Fibroblast of skin of left quadriceps (primary cell): Measurements from ENCODE around the gene COQ4.
A peak's percentile ranks its signal among the peaks of the same experiment; 100 is the strongest.
"Not testable (repeated sequence)": the region's sequence is repeated elsewhere in the genome, so short reads cannot be mapped to it uniquely, and the experiment has no call there.

Experiments
- DNase-seq, 2 experiments: peaks; one replicate each; pipeline ENCODE4 v3.0.0-alpha.2; 2013; ENCODE audit warnings: low read depth in 2 of 2

COQ4 gene

GRCh38 chr9:128298535-128299482, 23.8 kb upstream of the COQ4 start:
- no peak for DNase-seq

DNA sequence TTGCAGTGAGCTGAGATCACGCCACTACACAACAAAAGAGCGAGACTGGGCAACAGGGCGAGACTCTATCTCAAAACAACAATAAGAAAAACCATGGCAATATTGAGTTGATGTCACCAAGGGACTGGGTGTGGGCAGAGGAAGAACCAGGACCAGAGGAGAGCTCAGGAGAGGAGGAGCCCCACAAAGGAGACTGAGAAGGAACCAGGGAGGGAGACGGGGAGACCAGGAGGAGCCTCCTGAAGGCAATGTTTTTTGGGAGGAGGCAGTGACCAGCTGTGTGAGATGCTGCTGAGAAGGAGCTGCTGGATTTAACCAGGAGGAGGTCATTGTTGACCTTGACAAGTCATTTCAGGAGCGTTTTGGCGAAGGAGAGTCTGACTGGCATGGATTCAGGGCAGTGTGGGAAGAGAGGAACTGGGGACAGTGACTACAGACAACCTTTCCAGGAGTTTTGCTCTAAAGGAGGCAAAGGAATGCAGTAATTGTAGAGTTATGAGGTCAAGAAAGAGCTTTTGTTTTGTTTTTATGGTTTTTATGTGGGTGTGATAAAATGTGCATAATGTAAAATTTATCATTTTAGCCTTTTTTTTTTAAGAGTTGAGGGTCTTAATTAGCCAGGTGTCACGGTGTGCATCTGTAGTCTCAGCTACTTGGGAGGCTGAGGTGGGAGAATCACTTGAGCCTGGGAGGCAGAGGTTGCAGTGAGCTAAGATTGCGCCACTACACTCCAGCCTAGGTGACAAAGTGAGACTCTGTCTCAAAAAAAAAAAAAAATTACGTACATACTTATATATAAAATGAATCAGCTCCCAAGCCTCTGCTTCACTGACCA, 18.3 kb upstream of the COQ4 start:
- DNase-seq = no peak

DNA sequence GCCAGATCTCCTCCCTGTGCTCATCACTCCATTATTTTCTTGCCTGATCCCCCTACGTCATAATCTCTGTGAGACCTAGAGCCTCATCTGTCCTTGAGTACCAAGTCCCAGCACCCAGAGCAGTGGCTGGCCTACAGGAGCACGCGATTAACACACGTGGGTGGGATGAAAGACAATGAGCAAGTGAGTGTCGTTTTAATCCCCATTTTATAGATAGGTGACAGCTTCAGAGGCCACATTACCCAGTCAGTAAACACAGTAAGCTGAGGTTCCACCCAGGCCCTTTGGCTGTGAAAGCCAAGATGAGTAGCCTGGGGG, 17.7 kb upstream of the COQ4 start:
- no peak for DNase-seq

GRCh38 chr9:128309551-128309950, 13.1 kb upstream of the COQ4 start:
- DNase-seq = no peak

DNA sequence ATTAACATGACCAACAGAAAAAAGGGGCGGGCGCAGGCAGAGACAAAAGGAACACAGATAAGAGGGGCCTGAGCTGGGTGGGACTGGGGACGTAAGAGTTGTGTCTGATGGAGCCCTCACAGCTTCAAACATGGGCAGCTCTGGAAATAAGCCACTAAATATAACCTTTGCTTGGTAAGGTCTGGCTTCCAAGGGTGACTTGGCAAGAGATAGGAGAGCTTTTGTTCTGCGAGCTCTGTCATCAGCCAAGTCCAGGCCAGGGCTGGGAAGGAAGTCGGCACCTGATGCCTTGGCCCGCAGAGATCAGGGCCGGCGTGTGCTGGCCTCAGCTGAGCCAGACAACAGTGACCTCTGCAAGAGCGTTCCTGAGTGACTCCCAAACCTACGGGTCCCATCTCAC, 12.2 kb upstream of the COQ4 start:
- no peak for DNase-seq

- DNase-seq = no peak
Measured at GRCh38 chr9:128314697-128315096, 7.9 kb upstream of the COQ4 start.

GRCh38 chr9:128316421-128316820, 6.2 kb upstream of the COQ4 start:
- DNase-seq = no peak

DNA sequence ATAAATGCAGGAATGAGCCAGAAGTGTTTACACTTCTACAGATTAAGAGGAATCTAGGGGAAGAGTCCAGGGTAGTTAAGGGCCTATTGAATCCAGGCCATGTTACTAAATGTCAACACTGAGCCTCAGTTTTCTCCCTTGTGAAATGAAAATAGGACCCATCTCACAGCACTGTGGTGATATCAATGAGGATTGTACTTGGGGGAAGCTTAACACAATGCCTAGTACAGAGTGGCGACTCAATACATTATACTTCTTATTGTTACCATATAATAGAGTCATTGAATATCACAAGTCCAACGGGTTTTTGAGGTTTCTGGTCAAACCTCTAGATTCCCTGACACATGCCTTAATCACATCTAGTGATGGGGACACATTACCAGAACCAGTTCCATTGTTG, 5.0 kb upstream of the COQ4 start:
- DNase-seq = no peak

DNA sequence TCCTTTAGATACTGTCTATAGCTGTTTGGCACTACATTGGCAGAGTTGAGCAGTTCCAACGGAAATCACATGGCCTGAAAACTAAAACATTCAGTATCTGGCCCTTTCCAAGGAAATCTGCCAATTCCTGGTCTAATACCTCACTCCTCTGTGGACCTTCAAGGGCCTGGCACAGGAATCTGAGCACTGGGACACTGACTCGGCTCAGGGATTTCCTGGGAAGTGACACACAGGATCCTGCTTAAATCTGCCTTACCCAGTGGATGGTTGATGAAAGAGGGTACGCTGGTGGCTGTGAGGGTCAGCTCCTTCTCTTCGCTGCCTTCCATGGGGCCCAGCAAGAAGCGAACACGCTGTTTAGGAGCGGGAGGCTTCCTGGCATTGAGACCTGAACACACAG, 1.3 kb upstream of the COQ4 start:
- DNase-seq = no peak

DNA sequence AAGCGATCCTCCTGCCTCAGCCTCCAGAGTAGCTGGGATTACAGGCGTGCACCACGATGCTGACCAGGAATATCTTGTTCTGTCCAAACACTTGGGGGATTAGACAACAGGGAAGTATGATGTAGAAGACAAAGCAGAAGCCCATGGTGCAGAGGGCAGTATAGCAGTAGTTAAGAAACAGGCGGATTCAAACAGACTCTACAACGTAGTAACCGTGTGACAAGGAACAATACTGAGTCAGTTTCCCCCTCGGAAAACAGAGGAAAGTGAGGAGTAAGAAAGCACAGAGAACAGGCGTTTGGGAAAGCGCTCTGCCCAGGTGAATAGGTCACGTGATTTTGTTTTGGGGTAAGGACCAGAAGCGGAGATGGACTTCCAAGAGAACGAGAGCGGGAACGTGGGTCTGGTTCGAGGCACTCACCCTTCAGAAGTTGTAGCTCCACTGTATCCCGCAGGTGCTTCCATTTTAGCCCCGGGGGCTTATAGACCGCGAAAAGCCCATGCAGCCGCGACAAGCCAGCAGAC, 698 bp upstream of the COQ4 start:
- no peak for DNase-seq

DNA sequence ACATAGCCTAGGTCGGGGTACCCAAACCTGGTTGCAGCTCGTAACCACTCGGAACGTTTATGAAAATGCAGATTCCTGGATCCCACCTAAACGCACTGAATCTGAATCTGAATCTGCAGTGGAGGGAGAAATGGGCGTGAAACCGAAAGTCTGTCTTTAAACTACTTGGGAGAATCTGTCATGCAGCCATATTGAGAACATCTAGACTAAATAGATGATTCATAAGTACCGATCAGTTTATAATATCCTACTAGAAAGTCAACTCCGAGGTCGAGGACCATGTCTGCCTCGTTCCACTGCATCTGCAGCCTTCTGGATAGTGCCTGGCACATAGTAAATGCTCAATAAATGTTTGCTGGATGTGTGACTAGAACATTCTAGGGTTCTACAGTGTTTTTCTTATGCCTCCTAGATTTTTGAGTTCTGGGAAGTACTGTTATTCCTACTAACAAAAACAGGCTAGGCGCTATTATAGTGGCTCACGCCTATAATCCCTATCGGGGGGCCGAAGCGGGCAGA, 632 bp downstream of the COQ4 start:
- no peak for DNase-seq

DNA sequence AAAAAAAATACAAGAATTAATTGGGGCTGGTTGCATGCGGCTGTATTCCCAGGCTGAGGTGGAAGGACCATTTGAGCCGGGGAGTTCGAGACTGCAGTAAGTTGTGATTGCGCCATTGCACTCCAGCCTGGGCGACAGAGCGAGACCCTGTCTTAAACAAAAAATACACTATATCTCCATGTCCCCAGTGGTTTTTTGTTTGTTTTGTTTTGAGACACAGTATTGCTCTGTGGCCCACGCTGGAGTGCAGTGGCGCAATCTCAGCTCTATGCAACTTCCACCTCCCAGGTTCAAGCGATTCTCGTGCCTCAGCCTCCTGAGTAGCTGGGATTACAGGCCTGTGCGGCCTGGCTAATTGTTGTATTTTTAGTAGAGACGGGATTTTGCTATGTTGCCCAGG, 1.2 kb downstream of the COQ4 start:
- DNase-seq = no peak

DNA sequence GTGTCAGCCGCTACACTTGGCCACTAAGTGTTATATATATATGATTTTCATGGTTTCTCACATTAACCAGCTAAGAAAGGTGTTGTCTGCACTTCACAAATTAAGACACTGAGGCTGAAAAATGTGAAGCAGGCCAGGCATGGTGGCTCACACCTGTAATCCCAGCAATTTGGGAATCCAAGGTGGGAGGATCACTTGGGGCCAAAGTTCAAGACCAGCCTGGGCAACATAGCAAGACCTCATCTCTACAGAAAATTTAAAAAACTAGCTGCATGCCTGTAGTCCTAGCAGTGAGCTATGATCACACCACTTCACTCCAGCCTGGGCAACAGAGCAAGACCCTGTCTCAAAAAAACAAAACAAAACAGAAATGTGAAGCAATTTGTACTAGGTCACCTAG, 1.8 kb downstream of the COQ4 start:
- no peak for DNase-seq

- no peak for DNase-seq
Measured at GRCh38 chr9:128325629-128326028, 3.0 kb downstream of the COQ4 start.

DNA sequence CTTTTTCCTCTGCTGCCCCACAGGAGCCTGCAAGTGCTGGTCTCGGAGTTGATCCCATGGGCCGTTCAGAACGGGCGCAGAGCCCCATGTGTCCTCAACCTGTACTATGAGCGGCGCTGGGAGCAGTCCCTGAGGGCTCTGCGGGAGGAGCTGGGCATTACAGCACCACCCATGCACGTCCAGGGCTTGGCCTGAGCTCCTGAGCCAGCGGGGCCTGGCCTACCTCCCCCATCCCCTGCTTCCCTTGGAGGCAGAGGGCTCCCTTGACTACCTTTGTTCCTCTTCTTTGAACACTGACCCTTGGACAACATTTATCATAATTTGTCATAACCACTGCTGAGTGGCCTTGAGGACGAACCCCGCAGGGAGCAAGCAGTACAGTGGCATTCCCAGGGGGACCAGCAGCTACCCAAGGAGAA, 10.8 kb downstream of the COQ4 start:
- DNase-seq = no peak

DNA sequence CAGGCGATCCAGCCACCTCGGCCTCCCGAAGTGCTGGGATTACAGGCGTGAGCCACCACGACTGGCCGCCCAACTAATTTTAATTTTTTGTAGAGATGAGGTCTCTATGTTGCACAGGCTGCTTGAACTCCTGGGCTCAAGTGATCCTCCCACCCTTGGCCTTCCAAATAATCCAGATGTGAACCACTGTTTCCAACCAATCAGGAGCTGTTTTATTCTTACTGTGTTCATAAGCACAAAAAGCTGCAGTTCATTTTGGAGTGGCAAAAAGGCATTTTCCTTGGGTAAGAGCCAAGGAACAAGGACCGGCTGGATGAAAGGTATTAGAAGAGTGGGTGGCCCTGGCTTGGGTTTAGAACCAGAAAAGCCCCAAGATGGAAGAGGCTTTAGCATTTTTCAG, 12.5 kb downstream of the COQ4 start:
- DNase-seq = no peak

GRCh38 chr9:128335914-128336313, 13.3 kb downstream of the COQ4 start:
- DNase-seq = no peak

DNA sequence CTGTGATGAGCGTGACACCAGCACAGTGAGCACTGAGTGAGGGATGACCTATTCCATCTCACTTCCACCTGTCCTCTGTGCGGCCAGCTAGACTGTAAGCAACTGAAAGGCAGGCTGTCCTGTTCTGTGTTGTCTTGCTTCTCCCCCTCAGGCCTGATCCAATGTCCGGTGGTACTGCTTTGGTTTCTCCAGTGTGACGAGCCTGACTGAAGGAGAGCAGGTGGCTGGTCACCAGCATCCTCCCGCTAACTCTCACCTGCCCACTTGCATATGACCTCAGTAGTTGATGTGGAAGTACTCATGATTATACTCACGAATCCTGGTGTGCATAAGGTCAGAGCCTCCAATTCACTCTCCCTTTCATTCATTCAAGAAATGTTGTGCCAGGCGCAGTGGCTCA, 15.3 kb downstream of the COQ4 start:
- DNase-seq = no peak

DNA sequence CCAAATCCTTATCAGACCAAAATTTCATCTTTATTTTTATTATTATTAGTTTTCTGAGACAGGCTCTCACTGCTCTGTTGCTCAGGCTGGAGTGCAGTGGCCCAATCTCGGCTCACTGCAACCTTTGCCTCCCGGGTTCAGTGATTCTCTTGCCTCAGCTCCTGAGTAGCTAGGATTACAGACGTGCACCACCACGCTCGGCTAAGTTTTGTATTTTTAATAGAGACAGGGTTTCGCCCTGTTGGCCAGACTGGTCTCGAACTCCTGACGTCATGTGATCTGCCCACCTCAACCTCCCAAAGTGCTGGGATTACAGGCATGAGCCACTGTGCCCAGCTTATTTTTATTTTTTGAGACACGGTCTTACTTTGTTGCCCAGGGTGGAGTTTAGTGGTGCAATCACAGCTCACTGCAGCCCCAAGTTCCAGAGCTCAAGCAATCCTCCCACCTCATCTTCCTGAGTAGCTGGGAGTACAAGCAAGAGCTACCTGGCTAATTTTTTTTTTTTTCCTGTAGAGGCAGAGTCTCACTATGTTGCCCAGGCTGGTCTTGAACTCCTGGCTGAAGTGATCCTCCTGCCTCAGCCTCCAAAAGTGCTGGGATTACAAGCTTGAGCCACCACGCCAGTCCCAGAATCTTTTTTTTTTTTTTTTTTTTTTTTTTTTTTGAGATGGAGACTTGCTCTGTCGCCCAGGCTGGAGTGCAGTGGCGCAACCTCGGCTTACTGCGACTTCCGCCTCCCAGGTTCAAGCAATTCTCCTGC, 16.4 kb downstream of the COQ4 start:
- not testable (repeated sequence) for DNase-seq

DNA sequence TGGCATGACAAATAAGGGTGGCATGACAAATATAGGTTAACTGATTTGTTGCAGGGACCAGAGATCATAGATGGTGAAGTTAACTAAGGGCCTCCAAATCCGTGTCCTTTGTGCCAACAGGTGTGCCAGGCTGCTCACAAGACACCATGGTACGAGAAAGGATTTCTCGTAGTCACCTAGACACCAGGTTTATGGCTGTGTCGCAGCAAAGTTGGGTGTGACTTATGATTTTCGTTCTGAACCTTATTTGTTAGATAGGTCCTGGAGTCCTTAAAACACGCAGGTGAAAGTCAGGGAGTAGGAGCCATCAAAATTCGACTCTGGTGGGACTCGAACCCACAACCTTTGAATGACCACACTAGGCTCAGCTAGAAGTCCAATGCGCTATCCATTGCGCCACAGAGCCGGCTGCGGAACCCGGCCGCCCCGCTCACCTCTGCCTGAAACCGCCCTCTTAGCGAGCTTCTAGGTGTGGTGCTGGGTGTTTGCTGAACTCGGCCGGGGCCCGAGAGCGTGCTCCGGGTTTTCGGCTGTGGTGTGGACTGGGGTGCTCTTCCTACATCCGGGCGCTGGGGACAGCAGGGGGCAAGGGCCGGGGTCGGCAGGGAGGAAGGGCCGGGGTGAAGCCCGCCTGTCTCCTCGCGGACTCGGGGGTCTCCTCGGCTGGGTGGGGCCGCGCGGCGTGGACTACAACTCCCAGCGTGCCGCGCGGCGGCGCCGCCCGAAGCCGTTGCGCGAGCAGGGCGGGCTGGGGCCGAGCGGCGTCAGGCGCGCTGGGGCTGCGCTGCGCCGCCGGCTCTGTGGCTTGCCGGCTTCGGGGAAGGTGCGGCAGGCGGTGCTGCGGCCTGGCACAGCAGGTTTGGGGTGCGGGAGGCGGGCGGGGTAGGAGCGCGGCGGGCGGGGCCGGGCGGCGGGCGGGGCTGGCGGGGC, 17.4 kb downstream of the COQ4 start, which contains the start of gene SLC27A4:
TSS of gene SLC27A4 (plus strand) at position 767 of the 930 bp plus-strand sequence. CDS start 2,606 bp downstream, outside the sequence.
- DNase-seq = peak; percentile 38 to 41
